Suprapubic skin (tissue), 3 donors: ENCODE measurements around the gene TXNDC11.
A peak's percentile ranks its signal among the peaks of the same experiment; 100 is the strongest.

Experiments
- CTCF ChIP-seq, 2 donors: fragments of 200-600 bp in 1 of 2; fragments of 450-650 bp in 1 of 2; sonication (generic) in 1 of 2; IDR thresholded peaks; one replicate each; pipeline ENCODE4 v1.5.1; 2016 to 2019; ENCODE audit warnings: antibody characterized with exemption in 2 of 2, mild to moderate bottlenecking in 1 of 2, moderate library complexity in 1 of 2
- POLR2AphosphoS5 ChIP-seq, 3 donors: sonication (generic); formaldehyde crosslinking; IDR thresholded peaks; one replicate each; pipeline ENCODE4 v1.6.1; 2017; ENCODE audit warnings: antibody characterized with exemption in 3 of 3

DNA sequence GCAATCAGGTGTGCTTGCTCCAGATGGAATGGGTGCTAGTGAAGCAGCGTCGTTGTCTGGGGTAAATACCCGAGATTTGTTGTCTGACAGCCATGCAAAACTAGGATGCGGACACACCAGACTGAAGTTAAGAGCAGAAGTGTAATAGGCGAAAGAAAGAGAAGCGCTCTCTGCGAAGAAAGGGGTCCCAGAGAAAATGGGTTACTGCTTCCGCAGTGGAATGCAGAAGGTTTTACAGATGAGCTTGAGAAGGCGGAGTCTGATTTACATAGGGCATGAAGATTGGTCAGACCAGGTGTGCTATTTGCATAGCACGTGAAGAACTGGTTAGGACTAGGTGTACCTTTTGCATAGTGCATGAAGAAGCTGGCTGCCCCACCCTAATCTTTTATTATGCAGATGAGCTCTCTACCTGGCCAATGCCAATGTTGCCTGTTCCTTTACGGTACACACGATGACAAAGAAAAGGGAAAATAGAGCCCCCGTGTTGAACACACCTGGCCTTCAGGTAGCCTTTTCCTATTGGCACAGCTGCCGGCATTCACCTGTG is 106.4 kb downstream of the TXNDC11 start:
- no peak for TF ChIP-seq CTCF (IDR thresholded peaks at IDR 0.05)
- TF ChIP-seq POLR2AphosphoS5 (IDR thresholded peaks at IDR 0.05), result peak in 1 of 3 donors; percentile 8
